ENCODE measurements around the gene FAT4. TPM values are rescaled to one million over a fixed set of nuclear protein-coding genes. Genes with fewer than 3 reads are reported as not detected.

The FAT4 gene
- total RNA-seq, 6 donors from 2014 or later: 11.3 to 26.9 (median 16.1) TPM

- no peak for TF ChIP-seq CTCF (IDR thresholded peaks at IDR 0.05)
- TF ChIP-seq POLR2A (IDR thresholded peaks at IDR 0.05): no peak
- no peak for TF ChIP-seq POLR2AphosphoS5 (IDR thresholded peaks at IDR 0.05)
- no peak for TF ChIP-seq EP300 (IDR thresholded peaks at IDR 0.05)
- Histone ChIP-seq H3K27ac (peak overlapping the region in 1 of 4 donors; percentile 30), H3K27me3 (peaks cover 0 to 3% (median 0%) of the 10 kb centered on the region in 4 donors), H3K36me3 (no peaks in the 10 kb centered on the region), H3K9me3 (no peaks in the 10 kb centered on the region), H3K4me3 (peak overlapping the region in 1 of 4 donors; percentile 90), H3K4me1 (peaks cover 8 to 39% (median 18%) of the 10 kb centered on the region in 4 donors)
- no peak for ATAC-seq (ENCODE audit: low FRiP score in 2 of 2)
- 61 to 67% methylated on average over 2 of the region's 2 CpGs for WGBS, 2 donors
- no peak for DNase-seq
Measured at GRCh38 chr4:125319311-125319710, 4.6 kb downstream of the FAT4 start.

- H3K36me3 ChIP-seq: no peaks in the 10 kb centered on the region
- H3K4me1 ChIP-seq: peaks cover 9 to 24% (median 13%) of the 10 kb centered on the region in 4 donors
- no peak for TF ChIP-seq POLR2A (IDR thresholded peaks at IDR 0.05)
- no peak for TF ChIP-seq CTCF (IDR thresholded peaks at IDR 0.05)
- TF ChIP-seq EP300 (IDR thresholded peaks at IDR 0.05): no peak
- no peak for TF ChIP-seq POLR2AphosphoS5 (IDR thresholded peaks at IDR 0.05)
- peak overlapping the region in 2 of 4 donors; percentile 0 to 30 for H3K4me3 ChIP-seq
- ATAC-seq (ENCODE audit: low FRiP score in 2 of 2): peak in 1 of 2 donors; percentile 65
- peaks cover 0 to 3% (median 0%) of the 10 kb centered on the region in 4 donors for H3K27me3 ChIP-seq
- H3K9me3 ChIP-seq: no peaks in the 10 kb centered on the region
- peak overlapping the region in 2 of 4 donors; percentile 44 to 62 for H3K27ac ChIP-seq
- DNase-seq: no peak
Measured at GRCh38 chr4:125321709-125322365, 7.1 kb downstream of the FAT4 start.

DNA sequence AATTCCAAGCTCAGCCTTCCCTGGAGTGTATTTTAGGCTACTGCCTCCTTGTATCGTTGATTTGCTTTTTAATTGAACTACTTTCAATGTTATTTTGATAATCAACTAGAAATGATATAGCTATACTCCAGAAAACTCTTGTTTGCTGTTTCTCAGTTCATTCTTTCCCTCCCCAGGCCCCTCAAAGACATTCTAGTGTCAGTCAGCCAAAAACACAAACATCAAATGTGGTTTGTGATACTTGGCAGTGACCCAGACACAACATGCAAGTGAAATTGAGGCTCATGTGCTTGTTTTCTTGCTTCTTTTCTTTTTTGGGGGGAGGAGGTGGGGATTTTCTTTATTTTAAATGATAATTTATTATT lies 7.6 kb downstream of the FAT4 start:
- H3K4me1 ChIP-seq: peaks cover 9 to 19% (median 11%) of the 10 kb centered on the region in 4 donors
- 39 to 43% methylated on average over 1 of the region's 1 CpG for WGBS, 2 donors
- DNase-seq: no peak
- no peaks in the 10 kb centered on the region for H3K27me3 ChIP-seq
- H3K9me3 ChIP-seq: no peaks in the 10 kb centered on the region
- ATAC-seq (ENCODE audit: low FRiP score in 2 of 2): no peak
- H3K27ac ChIP-seq: peak overlapping the region in 2 of 4 donors; percentile 44 to 62
- no peaks in the 10 kb centered on the region for H3K36me3 ChIP-seq
- peak overlapping the region in 2 of 4 donors; percentile 0 to 30 for H3K4me3 ChIP-seq
- TF ChIP-seq POLR2AphosphoS5 (IDR thresholded peaks at IDR 0.05): no peak
- no peak for TF ChIP-seq EP300 (IDR thresholded peaks at IDR 0.05)
- no peak for TF ChIP-seq CTCF (IDR thresholded peaks at IDR 0.05)
- no peak for TF ChIP-seq POLR2A (IDR thresholded peaks at IDR 0.05)

GRCh38 chr4:125323654-125324053 lies 8.9 kb downstream of the FAT4 start:
- H3K4me3 ChIP-seq: peak overlapping the region in 2 of 4 donors; percentile 9 to 11
- DNase-seq: no peak
- 33 to 38% methylated on average over 3 of the region's 3 CpGs for WGBS, 2 donors
- no peak for TF ChIP-seq POLR2A (IDR thresholded peaks at IDR 0.05)
- no peak for TF ChIP-seq EP300 (IDR thresholded peaks at IDR 0.05)
- TF ChIP-seq CTCF (IDR thresholded peaks at IDR 0.05): no peak
- TF ChIP-seq POLR2AphosphoS5 (IDR thresholded peaks at IDR 0.05): no peak
- H3K36me3 ChIP-seq: no peaks in the 10 kb centered on the region
- ATAC-seq (ENCODE audit: low FRiP score in 2 of 2): peak in 1 of 2 donors; percentile 46
- H3K9me3 ChIP-seq: no peaks in the 10 kb centered on the region
- no peaks in the 10 kb centered on the region for H3K27me3 ChIP-seq
- H3K27ac ChIP-seq: peak overlapping the region in 2 of 4 donors; percentile 62 to 67
- H3K4me1 ChIP-seq: peaks cover 4 to 11% (median 7%) of the 10 kb centered on the region in 4 donors

DNA sequence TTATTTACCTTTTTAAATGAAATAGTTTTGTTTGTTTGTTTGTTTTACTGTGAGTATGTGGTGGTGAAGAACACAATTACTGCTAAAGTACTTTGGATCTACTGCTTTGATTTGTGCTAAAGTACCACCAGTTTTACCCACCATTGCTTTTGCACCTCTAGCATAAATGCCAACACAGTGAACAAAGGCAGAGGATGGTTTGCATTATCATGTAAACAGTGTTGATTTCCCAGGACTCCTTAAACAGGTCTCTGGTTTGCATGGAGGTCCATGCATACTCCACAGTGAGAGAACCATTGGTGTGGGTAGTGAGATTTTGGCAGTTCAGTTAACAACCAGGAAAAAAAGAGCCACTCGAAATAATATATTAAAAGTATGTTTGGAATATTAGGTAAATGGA lies 11.0 kb downstream of the FAT4 start:
- no peaks in the 10 kb centered on the region for H3K9me3 ChIP-seq
- no peak overlapping the region for H3K27ac ChIP-seq
- peaks cover 4 to 11% (median 7%) of the 10 kb centered on the region in 4 donors for H3K4me1 ChIP-seq
- TF ChIP-seq POLR2A (IDR thresholded peaks at IDR 0.05) (no peak), POLR2AphosphoS5 (IDR thresholded peaks at IDR 0.05) (no peak), EP300 (IDR thresholded peaks at IDR 0.05) (no peak), CTCF (IDR thresholded peaks at IDR 0.05) (no peak)
- H3K4me3 ChIP-seq: no peak overlapping the region
- 93 to 97% methylated on average over 1 of the region's 1 CpG for WGBS, 2 donors
- DNase-seq (no peak), ATAC-seq (ENCODE audit: low FRiP score in 2 of 2) (no peak)
- no peaks in the 10 kb centered on the region for H3K36me3 ChIP-seq
- no peaks in the 10 kb centered on the region for H3K27me3 ChIP-seq
